ENCODE measurements around the gene EPHA8.

The EPHA8 gene

GRCh38 chr1:22562584-22563583 lies at the start of gene EPHA8:
EPHA8 (plus strand) TSS chr1:22563489; CDS start chr1:22563636, 147 bp downstream.
- FAIRE-seq = no peak

DNA sequence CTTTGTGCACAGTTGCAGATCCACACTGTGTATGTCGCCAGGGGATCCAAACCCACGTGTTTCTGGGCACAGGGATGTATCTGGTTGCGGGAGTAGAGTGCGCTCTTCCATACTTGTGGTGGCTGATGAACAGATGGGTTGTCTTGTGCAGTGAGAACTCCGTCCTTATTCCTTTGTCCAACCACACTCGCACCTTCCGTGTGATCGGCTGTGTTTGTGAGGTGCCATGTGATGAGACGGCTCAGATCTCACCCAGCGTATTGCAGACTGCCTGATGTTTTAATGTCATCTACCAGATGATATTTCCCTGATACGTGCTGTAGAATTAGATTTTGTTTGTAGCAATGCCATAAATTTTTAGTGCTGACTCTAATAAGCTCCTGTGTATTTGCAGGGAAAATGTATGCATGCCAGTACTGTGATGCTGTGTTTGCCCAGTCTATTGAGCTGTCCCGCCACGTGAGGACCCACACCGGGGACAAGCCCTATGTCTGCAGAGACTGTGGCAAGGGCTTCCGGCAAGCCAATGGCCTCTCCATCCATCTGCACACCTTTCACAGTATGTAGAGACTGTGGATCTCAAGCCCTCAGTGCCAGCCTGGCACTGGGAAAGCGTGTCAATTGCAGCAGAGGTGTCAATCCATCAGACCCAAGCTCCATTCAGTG lies 46.2 kb upstream of the EPHA8 start:
- no peak for FAIRE-seq

- FAIRE-seq = no peak
Measured at GRCh38 chr1:22517956-22518355, 45.3 kb upstream of the EPHA8 start.

- no peak for FAIRE-seq
Measured at GRCh38 chr1:22518379-22518778, 44.9 kb upstream of the EPHA8 start.

- no peak for FAIRE-seq
Measured at GRCh38 chr1:22520871-22521270, 42.4 kb upstream of the EPHA8 start.

GRCh38 chr1:22521692-22522091 lies 41.6 kb upstream of the EPHA8 start:
- no peak for FAIRE-seq

- no peak for FAIRE-seq
Measured at GRCh38 chr1:22522221-22522743, 41.0 kb upstream of the EPHA8 start.

- no peak for FAIRE-seq
Measured at GRCh38 chr1:22524481-22524880, 38.8 kb upstream of the EPHA8 start.

DNA sequence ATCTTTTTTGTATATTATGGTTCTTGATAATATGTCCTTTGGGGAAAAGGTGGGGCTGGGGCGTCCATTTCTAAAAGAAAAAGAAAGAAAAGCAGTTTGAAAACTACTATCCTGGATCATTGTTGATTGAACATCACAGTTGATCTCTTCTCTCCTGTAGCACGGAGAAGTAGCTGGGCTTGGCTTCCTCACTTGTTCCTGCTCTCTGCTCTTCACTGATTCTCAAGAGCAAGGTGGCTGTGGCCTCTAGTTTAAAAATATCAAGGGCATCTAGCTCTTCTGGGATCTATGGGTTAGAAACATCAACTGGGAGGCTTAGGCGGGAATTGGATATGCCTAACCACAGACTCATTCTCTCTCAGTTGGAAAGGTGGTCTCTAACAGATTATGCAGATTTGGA lies 38.1 kb upstream of the EPHA8 start:
- no peak for FAIRE-seq

GRCh38 chr1:22525646-22526045 lies 37.6 kb upstream of the EPHA8 start:
- FAIRE-seq = no peak

GRCh38 chr1:22526098-22526497 lies 37.2 kb upstream of the EPHA8 start:
- FAIRE-seq = no peak

DNA sequence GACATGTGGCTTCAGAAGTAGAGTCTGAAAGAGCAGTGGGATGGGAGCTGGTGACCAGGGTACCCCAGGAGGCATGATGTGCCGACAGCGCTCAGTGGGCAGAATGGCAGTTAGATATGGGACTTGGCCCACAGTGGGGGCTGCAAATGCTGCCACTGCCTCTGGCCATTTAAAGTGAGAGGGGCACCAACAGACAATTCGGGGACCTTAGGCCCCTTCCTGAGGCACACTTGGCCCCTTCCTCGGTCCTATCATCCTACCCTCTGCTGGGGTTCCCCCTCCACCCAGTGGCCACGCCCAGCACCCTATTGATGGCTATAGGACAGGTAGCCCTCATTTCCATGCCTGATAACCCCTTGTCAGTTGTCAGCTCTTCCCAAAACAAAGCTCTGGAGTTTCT lies 36.6 kb upstream of the EPHA8 start:
- FAIRE-seq = no peak

- no peak for FAIRE-seq
Measured at GRCh38 chr1:22527122-22527521, 36.2 kb upstream of the EPHA8 start.

DNA sequence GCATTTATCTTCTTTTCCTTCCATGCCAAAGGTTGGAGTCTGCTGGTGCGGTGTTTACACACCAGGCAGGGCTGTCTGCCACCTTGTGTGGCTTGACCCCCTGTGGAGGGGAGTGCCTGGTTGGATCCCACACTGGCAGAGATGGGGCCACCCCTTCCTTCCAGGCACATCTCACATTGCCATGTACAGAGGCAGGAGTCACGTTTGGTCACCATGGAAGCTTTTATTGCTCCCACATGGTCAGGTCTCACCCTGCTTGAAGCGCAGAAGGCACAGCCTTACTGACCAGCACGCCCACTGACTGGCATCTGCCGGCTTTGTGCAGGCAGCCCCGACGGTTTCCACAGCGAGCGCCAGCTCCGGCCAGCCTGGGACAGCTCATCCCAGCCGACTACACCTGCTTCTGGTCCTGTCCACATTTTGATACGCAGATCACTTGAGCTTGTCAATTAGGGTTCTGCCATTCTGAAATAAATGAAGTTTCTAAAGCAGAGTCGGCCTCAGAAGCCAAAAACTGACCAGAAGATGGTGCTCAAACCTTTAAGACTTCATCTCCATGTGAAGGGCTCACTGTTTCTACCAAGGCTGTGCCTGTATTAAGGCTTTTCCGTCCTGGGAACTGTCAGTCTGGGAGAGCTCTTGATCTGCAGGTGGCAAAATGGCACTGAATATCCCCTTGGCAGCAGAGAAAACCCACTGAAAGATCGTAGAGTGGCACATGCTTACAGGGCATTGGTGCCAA lies 35.6 kb upstream of the EPHA8 start:
- FAIRE-seq = no peak

DNA sequence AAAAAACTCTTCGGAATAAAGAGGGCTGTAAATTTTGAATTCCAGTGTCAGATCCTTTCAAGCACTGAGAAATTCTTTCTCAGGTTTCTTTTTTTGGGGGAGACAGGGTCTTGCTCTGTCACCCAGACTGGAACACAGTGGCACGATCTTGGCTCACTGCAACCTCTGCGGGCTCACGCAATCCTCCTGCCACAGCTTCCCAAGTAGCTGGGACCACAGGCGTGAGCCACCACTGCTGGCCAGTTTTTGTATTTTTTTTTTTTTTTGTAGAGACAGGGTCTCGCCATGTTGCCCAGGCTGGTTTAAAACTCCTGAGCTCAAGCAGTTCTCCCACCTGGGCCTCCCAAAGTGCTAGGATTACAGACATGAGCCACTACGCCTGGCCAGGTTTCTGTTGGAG lies 34.8 kb upstream of the EPHA8 start:
- FAIRE-seq = no peak

GRCh38 chr1:22529901-22530621 lies 33.2 kb upstream of the EPHA8 start:
- no peak for FAIRE-seq

- FAIRE-seq = no peak
Measured at GRCh38 chr1:22530715-22531114, 32.6 kb upstream of the EPHA8 start.

- FAIRE-seq = no peak
Measured at GRCh38 chr1:22531251-22531650, 32.0 kb upstream of the EPHA8 start.

DNA sequence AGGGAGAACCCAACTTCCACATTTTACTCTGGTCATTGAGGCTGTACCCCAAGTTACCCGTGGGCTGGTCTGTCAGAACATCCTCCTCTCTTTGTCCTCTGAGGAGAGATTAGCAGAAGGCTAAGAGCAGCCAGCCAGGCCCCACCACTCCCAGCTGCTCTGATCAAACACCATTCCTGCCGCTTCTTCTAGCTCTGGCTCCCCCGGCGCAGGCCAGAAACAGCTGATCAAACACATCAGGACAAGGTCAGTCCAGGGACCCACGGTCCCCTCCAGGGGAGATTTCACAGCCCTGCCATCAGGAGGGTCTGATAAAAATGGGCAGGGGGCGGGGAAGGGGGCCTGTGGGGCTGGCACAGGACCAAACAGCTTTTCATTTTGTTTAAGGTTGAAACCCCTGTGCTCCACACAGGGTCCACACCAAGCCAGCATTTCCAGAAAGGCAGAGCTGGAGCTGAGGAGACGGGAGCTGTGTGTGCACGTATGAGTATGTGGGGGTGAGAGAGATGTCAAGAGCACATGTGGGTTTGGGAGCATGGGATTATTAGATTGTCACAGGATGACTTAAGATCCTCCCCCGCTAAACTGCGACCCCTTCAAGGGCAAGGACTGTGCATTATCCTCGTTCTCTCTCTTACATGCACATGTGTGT lies 29.9 kb upstream of the EPHA8 start:
- no peak for FAIRE-seq

GRCh38 chr1:22534951-22535350 lies 28.3 kb upstream of the EPHA8 start:
- FAIRE-seq = no peak

DNA sequence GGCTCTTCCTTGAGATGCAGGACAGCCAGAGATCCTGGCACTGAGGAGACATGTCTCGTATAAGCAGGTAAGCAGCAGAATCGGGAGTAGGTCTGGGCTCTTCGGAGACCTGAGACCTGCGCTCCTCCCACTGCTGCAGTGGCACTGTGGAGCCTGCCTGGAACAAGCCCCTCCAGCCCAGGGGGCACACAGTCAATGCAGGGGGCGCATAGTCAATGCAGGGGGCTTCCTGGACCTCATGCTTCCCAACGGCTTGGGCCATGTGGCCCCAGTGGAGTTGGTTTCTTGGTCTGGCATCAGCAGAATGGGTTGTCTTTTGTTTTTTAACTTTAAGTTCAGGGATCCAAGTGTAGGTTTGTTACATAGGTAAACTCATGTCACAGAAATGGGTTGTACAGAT lies 27.9 kb upstream of the EPHA8 start:
- FAIRE-seq = no peak

GRCh38 chr1:22536506-22536905 lies 26.8 kb upstream of the EPHA8 start:
- no peak for FAIRE-seq
